ENCODE results near the gene MRPL51. TPM values are rescaled to one million over a fixed set of nuclear protein-coding genes. Genes with fewer than 3 reads are reported as not detected.
A peak's percentile ranks its signal among the peaks of the same experiment; 100 is the strongest.
"Not testable (repeated sequence)": the region's sequence is repeated elsewhere in the genome, so short reads cannot be mapped to it uniquely, and the experiment has no call there.

MRPL51 gene
- total RNA-seq, 2 donors from 2014 or later, result 36.6 to 42.2 TPM

DNA sequence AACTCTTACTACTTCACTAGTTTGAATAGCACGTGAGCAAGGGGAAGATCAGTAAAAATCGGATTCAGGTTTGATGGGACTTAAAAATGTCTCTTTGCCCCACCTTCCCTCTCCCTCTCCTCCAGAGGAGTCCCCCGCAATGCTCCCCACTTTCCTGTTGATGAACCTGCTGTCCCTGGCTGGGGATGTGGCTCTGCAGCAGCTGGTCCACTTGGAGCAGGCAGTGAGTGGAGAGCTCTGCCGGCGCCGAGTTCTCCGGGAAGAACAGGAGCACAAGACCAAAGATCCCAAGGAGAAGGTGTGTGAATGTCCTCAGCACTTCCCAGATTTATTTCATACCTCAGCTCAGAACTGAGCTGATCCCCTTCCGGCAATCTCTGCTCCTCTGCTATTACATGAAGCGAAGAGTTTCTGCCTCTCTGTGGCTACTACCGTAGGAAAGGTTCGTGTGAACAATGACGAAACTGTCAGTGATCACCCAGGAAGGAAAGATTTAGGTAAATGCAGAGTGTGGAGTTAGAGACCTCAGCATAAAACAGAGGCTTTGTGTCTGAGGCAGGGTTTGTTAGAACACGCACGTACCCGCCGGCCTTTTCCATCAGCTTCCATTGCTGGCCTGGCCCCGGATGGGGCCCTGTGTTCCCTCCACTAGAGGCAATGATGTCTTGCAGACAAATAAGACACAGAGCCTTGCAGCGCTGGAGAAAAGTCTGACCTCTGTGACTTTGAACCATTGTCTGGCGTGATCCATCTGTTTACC lies 33.9 kb upstream of the MRPL51 start:
- H3K36me3 Mint-ChIP-seq (ENCODE audit: low read depth), result peaks cover 10% of the 10 kb centered on the region
- no peak for ATAC-seq
- no peak overlapping the region for H3K27ac Mint-ChIP-seq

DNA sequence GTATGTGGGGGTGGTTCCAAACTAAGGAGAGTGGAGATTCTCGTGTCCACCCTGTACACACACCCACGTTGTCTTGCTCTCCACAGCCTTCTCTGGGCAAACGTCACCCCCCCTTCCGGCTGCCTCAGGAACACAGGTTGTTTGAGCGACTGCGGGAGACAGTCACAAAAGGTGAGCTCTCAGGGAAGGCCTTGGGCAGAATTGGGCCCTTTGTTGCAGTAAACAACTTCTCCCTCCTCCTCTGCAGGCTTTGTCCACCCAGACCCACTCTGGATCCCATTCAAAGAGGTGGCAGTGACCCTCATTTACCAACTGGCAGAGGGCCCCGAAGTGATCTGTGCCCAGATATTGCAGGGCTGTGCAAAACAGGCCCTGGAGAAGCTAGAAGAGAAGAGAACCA lies 33.1 kb upstream of the MRPL51 start:
- no peak overlapping the region for H3K27ac Mint-ChIP-seq
- no peak overlapping the region for H3K4me3 Mint-ChIP-seq
- H3K4me1 Mint-ChIP-seq, result peaks cover 7% of the 10 kb centered on the region
- no peak for DNase-seq
- H3K36me3 Mint-ChIP-seq (ENCODE audit: low read depth), result peaks cover 13% of the 10 kb centered on the region
- no peaks in the 10 kb centered on the region for H3K9me3 ChIP-seq (ENCODE audit: control insufficient read depth, low read length, poor library complexity, severe bottlenecking)
- no peak for ATAC-seq
- no peaks in the 10 kb centered on the region for H3K27me3 Mint-ChIP-seq

More for the DNA sequence above, 33.9 kb upstream of the MRPL51 start:
- no peaks in the 10 kb centered on the region for H3K9me3 ChIP-seq (ENCODE audit: control insufficient read depth, low read length, poor library complexity, severe bottlenecking)
- no peak for DNase-seq
- no peaks in the 10 kb centered on the region for H3K27me3 Mint-ChIP-seq
- H3K4me1 Mint-ChIP-seq, result peaks cover 7% of the 10 kb centered on the region
- H3K4me3 Mint-ChIP-seq, result no peak overlapping the region

DNA sequence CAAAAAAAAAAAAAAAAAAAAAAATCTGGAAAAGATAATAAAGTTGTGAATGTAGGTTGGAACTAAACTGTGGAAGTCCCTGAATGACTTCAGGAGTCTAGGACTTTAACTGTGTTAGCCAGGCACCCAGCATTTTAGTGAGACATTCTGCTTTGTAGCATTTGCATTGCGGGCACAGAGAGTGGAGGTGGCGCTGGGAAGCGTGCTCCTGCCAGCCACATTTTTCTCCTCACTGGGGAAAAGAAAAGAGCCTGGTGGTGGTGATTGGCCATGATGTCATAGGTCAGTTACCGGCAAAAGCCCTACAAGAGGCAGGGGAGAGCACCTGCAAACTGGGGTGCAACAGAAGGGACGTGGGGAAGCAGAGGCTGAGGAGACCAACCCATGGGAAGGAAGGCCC lies 31.6 kb upstream of the MRPL51 start:
- H3K36me3 Mint-ChIP-seq (ENCODE audit: low read depth), result peaks cover 7% of the 10 kb centered on the region
- no peak overlapping the region for H3K4me3 Mint-ChIP-seq
- H3K27me3 Mint-ChIP-seq, result no peaks in the 10 kb centered on the region
- ATAC-seq, result no peak
- no peak overlapping the region for H3K27ac Mint-ChIP-seq
- DNase-seq, result no peak
- H3K9me3 ChIP-seq (ENCODE audit: control insufficient read depth, low read length, poor library complexity, severe bottlenecking), result no peaks in the 10 kb centered on the region
- peaks cover 2% of the 10 kb centered on the region for H3K4me1 Mint-ChIP-seq

DNA sequence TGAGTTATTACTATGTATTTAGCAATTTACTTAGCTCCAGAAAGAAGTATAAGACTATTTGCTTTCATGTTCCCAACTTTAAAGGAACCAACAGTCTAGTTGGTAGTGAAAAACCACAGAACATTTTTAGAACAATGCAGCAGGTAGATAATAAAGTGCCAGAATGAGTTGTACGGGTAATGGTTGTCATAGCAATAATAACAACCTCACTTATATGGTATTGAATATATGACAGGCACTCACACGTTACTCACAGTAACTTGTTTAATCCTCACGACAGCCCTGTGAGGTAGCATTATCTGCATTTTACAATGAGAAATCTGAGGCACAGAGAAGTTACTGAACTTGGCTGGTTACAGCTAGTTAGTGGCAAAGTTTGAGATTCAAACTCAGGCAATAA lies 30.6 kb upstream of the MRPL51 start:
- DNase-seq, result no peak
- no peak overlapping the region for H3K4me3 Mint-ChIP-seq
- H3K36me3 Mint-ChIP-seq (ENCODE audit: low read depth), result peaks cover 7% of the 10 kb centered on the region
- no peaks in the 10 kb centered on the region for H3K27me3 Mint-ChIP-seq
- ATAC-seq, result no peak
- no peaks in the 10 kb centered on the region for H3K9me3 ChIP-seq (ENCODE audit: control insufficient read depth, low read length, poor library complexity, severe bottlenecking)
- H3K27ac Mint-ChIP-seq, result peak overlapping the region; percentile 27
- peaks cover 2% of the 10 kb centered on the region for H3K4me1 Mint-ChIP-seq

DNA sequence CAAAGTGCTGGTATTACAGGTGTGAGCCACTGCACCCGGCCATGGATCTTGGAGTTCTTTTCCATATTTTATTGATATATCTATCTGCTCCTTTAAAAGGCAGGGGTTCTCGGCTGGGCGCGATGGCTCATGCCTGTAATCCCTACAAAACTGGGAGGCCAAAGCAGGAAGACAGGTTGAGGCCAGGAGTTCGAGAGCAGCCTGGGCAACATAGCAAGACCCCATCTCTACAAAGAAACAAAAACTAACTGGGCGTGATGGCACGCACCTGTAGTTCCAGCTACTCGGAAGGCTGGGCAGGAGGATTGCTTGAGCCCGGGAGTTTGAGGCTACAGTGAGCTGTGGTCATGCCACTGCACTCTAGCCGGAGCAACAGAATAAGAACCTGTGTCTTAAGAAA lies 29.1 kb upstream of the MRPL51 start:
- ATAC-seq (no peak), DNase-seq (no peak)
- H3K9me3 ChIP-seq (ENCODE audit: control insufficient read depth, low read length, poor library complexity, severe bottlenecking), result no peaks in the 10 kb centered on the region
- Mint-ChIP-seq H3K4me3 (no peak overlapping the region), H3K4me1 (peaks cover 4% of the 10 kb centered on the region), H3K36me3 (ENCODE audit: low read depth) (peaks cover 5% of the 10 kb centered on the region), H3K27me3 (no peaks in the 10 kb centered on the region), H3K27ac (no peak overlapping the region)

DNA sequence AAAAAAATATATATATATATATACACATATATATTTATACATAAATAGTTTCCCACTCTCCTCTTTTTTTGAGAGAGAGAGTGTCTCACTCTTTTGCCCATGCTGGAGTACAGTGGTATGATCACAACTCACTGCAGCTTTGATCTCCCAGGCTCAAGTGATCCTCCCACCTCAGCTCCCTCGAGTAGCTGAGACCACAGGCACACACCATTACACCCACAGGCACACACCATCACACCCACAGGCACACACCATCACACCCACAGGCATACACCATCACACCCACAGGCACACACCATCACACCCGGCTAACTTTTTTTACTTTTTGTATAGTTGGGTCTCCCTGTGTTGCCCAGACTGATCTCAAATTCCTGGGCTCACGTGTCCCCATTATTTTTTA lies 27.1 kb upstream of the MRPL51 start:
- no peak overlapping the region for H3K4me3 Mint-ChIP-seq
- H3K27ac Mint-ChIP-seq, result peak overlapping the region; percentile 43
- ATAC-seq (no peak), DNase-seq (no peak)
- H3K4me1 Mint-ChIP-seq, result peaks cover 4% of the 10 kb centered on the region
- H3K9me3 ChIP-seq (ENCODE audit: control insufficient read depth, low read length, poor library complexity, severe bottlenecking), result no peaks in the 10 kb centered on the region
- H3K27me3 Mint-ChIP-seq, result no peaks in the 10 kb centered on the region
- peaks cover 5% of the 10 kb centered on the region for H3K36me3 Mint-ChIP-seq (ENCODE audit: low read depth)

DNA sequence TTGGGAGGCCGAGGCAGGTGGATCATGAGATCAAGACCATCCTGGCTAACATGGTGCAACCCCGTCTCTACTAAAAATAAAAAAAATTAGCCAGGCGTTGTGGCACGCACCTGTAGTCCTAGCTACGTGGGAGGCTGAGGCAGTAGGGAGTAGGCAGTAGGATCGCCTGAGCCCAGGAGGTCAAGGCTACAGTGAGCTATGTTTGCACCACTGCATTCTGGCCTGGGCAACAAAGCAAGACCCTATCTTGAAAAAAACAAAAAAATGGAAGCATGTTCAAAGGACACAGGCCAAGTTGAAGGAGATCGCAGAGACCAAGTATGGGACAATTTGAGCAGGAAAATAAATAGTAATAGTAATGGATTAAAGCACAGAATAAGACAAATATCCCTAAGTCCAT lies 15.0 kb upstream of the MRPL51 start:
- DNase-seq, result no peak
- peaks cover 2% of the 10 kb centered on the region for H3K4me1 Mint-ChIP-seq
- H3K4me3 Mint-ChIP-seq, result no peak overlapping the region
- H3K27ac Mint-ChIP-seq, result peak overlapping the region; percentile 54
- no peaks in the 10 kb centered on the region for H3K27me3 Mint-ChIP-seq
- ATAC-seq, result no peak
- no peaks in the 10 kb centered on the region for H3K9me3 ChIP-seq (ENCODE audit: control insufficient read depth, low read length, poor library complexity, severe bottlenecking)
- peaks cover 11% of the 10 kb centered on the region for H3K36me3 Mint-ChIP-seq (ENCODE audit: low read depth)

DNA sequence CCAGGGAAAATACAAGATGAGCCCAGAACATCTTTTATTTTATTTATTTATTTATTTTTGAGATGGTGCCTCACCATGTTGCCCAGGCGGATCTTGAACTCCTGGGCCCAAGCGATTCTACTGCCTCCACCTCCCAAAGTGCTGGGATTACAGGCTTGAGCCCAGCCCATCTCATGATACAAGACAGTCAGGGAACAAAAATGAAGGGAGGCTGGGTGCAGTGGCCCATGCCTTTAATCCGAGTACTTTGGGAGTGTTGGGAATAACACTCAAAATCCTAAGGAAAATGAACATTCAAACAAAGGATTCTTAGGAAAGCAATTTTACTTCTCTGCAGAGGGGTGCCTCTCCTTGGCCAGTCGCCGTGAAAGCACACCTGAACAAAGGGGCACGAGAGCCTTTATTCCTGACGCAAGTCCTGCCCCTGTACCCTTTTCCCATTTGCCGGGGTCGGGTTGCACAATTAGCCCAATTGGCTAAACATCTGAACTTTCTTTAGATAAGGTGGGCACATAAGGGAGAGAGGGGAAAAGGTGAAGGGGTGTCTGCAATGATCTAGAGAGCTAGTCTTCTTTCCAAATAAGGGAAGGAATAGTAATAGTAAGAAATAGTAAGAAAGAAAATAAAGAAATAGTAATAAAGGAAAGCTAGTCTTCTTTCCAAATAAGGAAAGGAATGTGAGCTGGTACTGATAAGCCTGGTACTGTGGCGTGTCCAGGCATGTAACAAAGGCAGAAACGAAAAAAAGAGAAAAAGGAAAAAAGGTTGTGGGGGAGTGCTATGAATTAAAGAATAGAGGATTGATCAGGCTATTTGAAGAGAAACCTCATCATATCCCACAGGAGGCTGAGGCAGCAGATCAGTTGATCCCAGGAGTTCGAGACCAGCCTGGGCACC lies 14.3 kb upstream of the MRPL51 start:
- H3K27ac Mint-ChIP-seq, result peak overlapping the region; percentile 54
- no peak overlapping the region for H3K4me3 Mint-ChIP-seq
- no peak for DNase-seq
- peaks cover 5% of the 10 kb centered on the region for H3K36me3 Mint-ChIP-seq (ENCODE audit: low read depth)
- no peaks in the 10 kb centered on the region for H3K9me3 ChIP-seq (ENCODE audit: control insufficient read depth, low read length, poor library complexity, severe bottlenecking)
- peaks cover 2% of the 10 kb centered on the region for H3K4me1 Mint-ChIP-seq
- no peaks in the 10 kb centered on the region for H3K27me3 Mint-ChIP-seq
- no peak for ATAC-seq

DNA sequence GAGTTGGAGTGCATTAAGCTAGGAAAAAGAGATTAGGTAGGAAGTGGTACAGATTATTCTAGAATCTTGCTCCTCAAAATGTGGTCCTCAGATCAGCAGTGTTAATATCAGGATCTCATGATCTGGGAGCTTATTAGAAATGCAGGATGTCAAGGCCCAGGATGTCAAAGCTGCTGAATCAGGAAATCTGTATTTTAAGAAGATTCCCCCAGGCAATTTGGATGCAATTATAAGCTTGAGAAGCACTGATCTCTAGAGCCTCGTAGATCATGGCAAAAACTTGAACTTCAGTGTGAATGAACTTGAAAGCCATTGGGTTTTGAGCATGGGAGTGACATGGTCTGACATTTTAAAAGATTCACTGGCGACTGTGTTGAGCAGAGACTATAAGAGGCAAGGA lies 7.4 kb upstream of the MRPL51 start:
- Mint-ChIP-seq H3K27ac (no peak overlapping the region), H3K36me3 (ENCODE audit: low read depth) (no peaks in the 10 kb centered on the region), H3K4me3 (no peak overlapping the region), H3K4me1 (peaks cover 3% of the 10 kb centered on the region), H3K27me3 (no peaks in the 10 kb centered on the region)
- DNase-seq, result no peak
- H3K9me3 ChIP-seq (ENCODE audit: control insufficient read depth, low read length, poor library complexity, severe bottlenecking), result no peaks in the 10 kb centered on the region
- no peak for ATAC-seq

DNA sequence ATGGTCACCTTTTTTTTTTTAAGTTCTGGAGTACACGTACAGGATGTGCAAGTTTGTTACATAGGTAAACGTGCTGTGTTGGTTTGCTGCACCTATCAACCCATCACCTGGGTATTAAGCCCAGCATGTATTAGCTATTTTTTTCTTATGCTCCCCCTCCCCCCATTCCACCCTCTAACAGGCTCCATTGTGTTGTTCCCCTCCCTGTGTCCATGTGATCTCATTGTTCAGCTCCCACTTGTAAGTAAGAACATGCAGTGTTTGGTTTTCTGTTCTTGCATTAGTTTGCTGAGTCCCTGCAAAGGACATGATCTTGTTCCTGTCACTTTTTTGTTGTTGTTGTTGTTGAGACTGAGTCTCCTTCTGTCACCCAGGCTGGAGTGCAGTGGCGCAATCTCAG lies 4.2 kb upstream of the MRPL51 start:
- not testable (repeated sequence) for H3K27me3 Mint-ChIP-seq; H3K4me3 Mint-ChIP-seq; H3K36me3 Mint-ChIP-seq (ENCODE audit: low read depth); DNase-seq; H3K27ac Mint-ChIP-seq; ATAC-seq; H3K9me3 ChIP-seq (ENCODE audit: control insufficient read depth, low read length, poor library complexity, severe bottlenecking)
- H3K4me1 Mint-ChIP-seq, result peaks cover 25% of the 10 kb centered on the region

DNA sequence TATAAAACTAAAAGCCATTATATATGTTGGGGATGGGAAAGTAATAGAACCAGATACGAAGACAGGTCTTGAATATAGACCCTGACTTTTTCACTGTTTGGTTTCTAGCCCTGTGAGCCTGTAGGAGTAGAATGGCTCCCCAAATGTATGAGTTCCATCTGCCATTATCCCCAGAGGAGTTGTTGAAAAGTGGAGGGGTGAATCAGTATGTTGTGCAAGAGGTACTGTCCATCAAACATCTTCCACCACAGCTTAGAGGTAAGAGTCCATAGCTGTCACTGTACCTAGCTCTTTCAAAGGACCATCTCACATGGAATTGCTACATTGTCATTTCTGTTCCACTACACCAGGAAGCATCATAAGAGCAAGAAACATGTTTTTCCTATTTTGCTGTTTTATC lies 1.9 kb upstream of the MRPL51 start:
- no peak for DNase-seq
- Mint-ChIP-seq H3K4me1 (peaks cover 31% of the 10 kb centered on the region), H3K36me3 (ENCODE audit: low read depth) (peaks cover 4% of the 10 kb centered on the region), H3K27me3 (no peaks in the 10 kb centered on the region), H3K27ac (peak overlapping the region; percentile 93), H3K4me3 (peak overlapping the region; percentile 94)
- H3K9me3 ChIP-seq (ENCODE audit: control insufficient read depth, low read length, poor library complexity, severe bottlenecking), result no peaks in the 10 kb centered on the region
- no peak for ATAC-seq

DNA sequence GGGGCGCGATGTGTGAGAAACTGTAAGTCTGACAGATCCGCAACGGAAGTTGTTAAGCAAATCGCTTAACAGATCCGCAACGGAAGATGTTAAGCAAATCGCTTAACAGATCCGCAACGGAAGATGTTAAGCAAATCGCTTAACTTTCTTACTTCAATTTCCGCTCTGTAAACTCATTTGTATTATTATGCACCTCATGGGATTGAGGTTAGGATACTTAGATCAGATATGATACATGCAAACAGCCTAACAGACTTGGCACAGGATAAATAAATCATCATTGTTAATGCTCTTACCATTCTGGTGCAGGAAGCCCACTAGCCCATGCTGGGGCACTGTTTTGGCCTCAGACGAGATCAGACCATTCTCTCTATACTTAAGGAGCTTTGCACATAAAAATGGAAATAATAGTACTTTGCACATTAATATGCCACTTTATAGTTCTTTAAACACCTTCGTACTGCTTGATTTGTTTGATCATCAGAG lies 1.2 kb upstream of the MRPL51 start:
- peak; percentile 1 for ATAC-seq
- DNase-seq, result no peak
- peaks cover 4% of the 10 kb centered on the region for H3K36me3 Mint-ChIP-seq (ENCODE audit: low read depth)

DNA sequence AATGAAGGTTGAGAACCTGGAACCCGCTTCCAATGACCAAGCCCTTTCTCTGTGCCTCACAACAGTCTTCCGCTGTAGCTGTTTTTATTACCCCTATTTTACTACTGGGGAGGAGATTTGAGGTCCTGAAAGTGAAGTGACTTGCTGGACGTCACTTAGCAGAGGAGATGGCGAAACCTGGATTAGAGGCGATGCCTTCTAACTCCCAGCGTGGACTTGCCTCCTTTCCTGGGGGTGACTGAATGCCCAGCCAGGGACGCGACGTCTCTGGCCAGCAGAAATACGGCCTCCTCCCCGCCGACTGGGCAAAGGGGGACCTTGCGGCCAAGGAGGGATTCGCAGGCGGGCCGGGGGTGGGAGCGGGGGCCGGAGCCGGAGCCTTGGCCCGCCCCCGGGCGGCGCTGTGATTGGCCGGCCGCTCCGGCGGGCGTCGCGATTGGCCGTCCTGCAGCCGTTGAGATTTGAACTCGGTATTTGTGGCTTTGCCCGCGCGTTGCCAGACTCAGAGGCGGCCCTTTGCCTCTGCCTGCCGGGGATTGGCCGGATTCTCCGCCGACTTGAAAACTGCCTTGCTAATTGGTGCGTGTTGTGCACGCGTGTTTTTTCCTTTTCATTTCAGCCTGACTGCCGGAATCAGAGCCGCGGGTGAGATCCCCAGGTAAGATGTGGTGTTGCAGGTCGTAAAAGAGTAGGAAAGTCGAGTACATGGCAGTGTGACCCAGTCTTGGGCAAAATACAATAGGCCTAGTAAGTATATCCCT lies 615 bp upstream of the MRPL51 start, which contains the start of gene NCAPD2:
Gene NCAPD2, plus strand, starts transcription at position 606 of the 761 bp plus-strand sequence. CDS start 997 bp downstream, outside the sequence.
- Mint-ChIP-seq H3K27ac (peak within 1 kb of the TSS; percentile 93), H3K4me1 (peaks cover 31% of the 10 kb centered on the region), H3K4me3 (peak within 1 kb of the TSS; percentile 94), H3K36me3 (ENCODE audit: low read depth) (peaks cover 4% of the 10 kb centered on the region), H3K27me3 (no peaks in the 10 kb centered on the region)
- ATAC-seq (peak; percentile 88), DNase-seq (peak; percentile 88 to 92 (median 88))
- H3K9me3 ChIP-seq (ENCODE audit: control insufficient read depth, low read length, poor library complexity, severe bottlenecking), result no peaks in the 10 kb centered on the region

More for the DNA sequence above, 1.2 kb upstream of the MRPL51 start:
- peaks cover 31% of the 10 kb centered on the region for H3K4me1 Mint-ChIP-seq
- peak overlapping the region; percentile 94 for H3K4me3 Mint-ChIP-seq
- H3K27me3 Mint-ChIP-seq, result no peaks in the 10 kb centered on the region
- H3K27ac Mint-ChIP-seq, result peak overlapping the region; percentile 93
- H3K9me3 ChIP-seq (ENCODE audit: control insufficient read depth, low read length, poor library complexity, severe bottlenecking), result no peaks in the 10 kb centered on the region

Data from T-helper 17 cell (primary cell).